Measurements from ENCODE around the gene SLC1A2. TPM values are rescaled to one million over a fixed set of nuclear protein-coding genes. Genes with fewer than 3 reads are reported as not detected.

The SLC1A2 gene
- total and polyA plus RNA-seq, 11 donors, result 0.80 to 23.5 (median 5.2) TPM

GRCh38 chr11:35210876-35211546 is 208.3 kb downstream of the SLC1A2 start:
- Histone ChIP-seq H3K36me3 (peaks cover 0 to 78% (median 20%) of the 10 kb centered on the region in 9 donors), H3K4me3 (no peak overlapping the region), H3K27ac (peak overlapping the region in 1 of 12 donors; percentile 88), H3K9me3 (peaks cover 0 to 17% (median 0%) of the 10 kb centered on the region in 12 donors), H3K27me3 (no peaks in the 10 kb centered on the region), H3K4me1 (peaks cover 0 to 54% (median 0%) of the 10 kb centered on the region in 12 donors)
- ATAC-seq, result no peak
- TF ChIP-seq CTCF (IDR thresholded peaks at IDR 0.05) (no peak), POLR2A (IDR thresholded peaks at IDR 0.05) (no peak)
- DNase-seq, result no peak
- WGBS, 4 donors, result 79 to 90% (median 86%) methylated on average over 3 of the region's 3 CpGs
- intact Hi-C loops (cut with DNase I), result no loop called here

- Histone ChIP-seq H3K4me3 (no peak overlapping the region), H3K4me1 (peaks cover 0 to 32% (median 0%) of the 10 kb centered on the region in 12 donors), H3K27ac (no peak overlapping the region), H3K9me3 (peaks cover 0 to 17% (median 0%) of the 10 kb centered on the region in 12 donors), H3K27me3 (no peaks in the 10 kb centered on the region), H3K36me3 (peaks cover 0 to 83% (median 24%) of the 10 kb centered on the region in 9 donors)
- no peak for ATAC-seq
- 62 to 82% (median 76%) methylated on average over 4 of the region's 4 CpGs for WGBS, 4 donors
- TF ChIP-seq POLR2A (IDR thresholded peaks at IDR 0.05), result no peak
- no peak for DNase-seq
- intact Hi-C loops (cut with DNase I), result no loop called here
These were observed 210.6 kb downstream of the SLC1A2 start for GRCh38 chr11:35208795-35209194.

- Histone ChIP-seq H3K27me3 (no peaks in the 10 kb centered on the region), H3K9me3 (peaks cover 0 to 17% (median 0%) of the 10 kb centered on the region in 12 donors), H3K4me3 (no peak overlapping the region), H3K36me3 (peaks cover 0 to 89% (median 24%) of the 10 kb centered on the region in 9 donors), H3K4me1 (peaks cover 0 to 21% (median 0%) of the 10 kb centered on the region in 12 donors), H3K27ac (no peak overlapping the region)
- intact Hi-C loops (cut with DNase I), result no loop called here
- WGBS, 4 donors, result 88 to 92% (median 90%) methylated on average over 10 of the region's 10 CpGs
- ATAC-seq, result no peak
- no peak for DNase-seq
- no peak for TF ChIP-seq POLR2A (IDR thresholded peaks at IDR 0.05)
- TF ChIP-seq CTCF (IDR thresholded peaks at IDR 0.05), result no peak
These were observed 211.6 kb downstream of the SLC1A2 start for GRCh38 chr11:35207471-35208403.

- no peak for TF ChIP-seq POLR2A (IDR thresholded peaks at IDR 0.05)
- TF ChIP-seq CTCF (IDR thresholded peaks at IDR 0.05), result no peak
- Histone ChIP-seq H3K27me3 (no peaks in the 10 kb centered on the region), H3K4me3 (no peak overlapping the region), H3K27ac (no peak overlapping the region), H3K36me3 (peaks cover 0 to 97% (median 25%) of the 10 kb centered on the region in 9 donors), H3K9me3 (peaks cover 0 to 17% (median 0%) of the 10 kb centered on the region in 12 donors), H3K4me1 (peaks cover 0 to 10% (median 0%) of the 10 kb centered on the region in 12 donors)
- DNase-seq (no peak), ATAC-seq (no peak)
- intact Hi-C loops (cut with DNase I), result no loop called here
- WGBS, 4 donors, result 88 to 100% (median 96%) methylated on average over 1 of the region's 1 CpG
These were observed 212.7 kb downstream of the SLC1A2 start for GRCh38 chr11:35206616-35207015.

Data from heart left ventricle (tissue), 16 donors.